Activated gamma-delta T cell treated with anti-CD3 and anti-CD28 coated beads, Interleukin-2, amount 50 U/mL, for 16 hours (primary cell): Measurements from ENCODE around the gene PTPRN2.
"Not testable (repeated sequence)": the region's sequence is repeated elsewhere in the genome, so short reads cannot be mapped to it uniquely, and the experiment has no call there.

Experiments used
- DNase-seq: peaks from one replicate; pipeline ENCODE4 v3.0.0-alpha.2; 2020; ENCODE audit warnings: low read depth

PTPRN2 gene

DNA sequence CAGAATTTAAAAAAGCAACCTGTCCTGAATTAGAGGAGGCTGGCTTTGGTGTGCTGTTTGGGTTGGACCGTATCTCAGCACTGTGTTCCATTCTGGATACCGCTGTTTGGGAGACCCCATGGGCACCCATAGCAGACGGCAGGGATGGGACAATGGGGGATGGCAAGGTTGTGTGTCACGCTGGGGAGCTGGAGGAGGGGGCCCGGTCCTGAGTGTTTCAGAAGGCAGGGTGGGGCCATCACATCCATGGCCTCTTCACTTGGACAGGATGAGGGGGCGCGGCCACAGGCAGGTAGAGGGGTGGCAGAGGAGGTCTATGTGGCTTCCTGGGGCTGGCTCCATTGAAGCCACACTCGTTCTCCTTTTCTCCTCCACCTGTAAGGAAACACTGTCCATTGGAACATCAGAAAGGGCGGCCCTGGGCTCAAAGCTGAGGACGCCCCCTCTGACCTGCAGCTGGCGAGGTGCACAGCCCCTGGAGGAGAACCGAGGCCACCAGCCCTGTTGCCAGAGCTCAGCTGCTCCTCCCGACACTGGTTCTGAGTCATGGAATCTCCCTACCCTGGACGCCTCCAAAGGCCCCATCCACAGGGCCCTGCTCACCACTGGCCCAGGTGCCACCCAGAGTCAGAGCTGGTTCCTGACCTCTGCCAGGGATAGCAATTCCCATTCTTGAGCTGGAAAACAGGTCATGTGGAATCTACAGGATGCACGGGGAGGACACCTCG lies 663.6 kb downstream of the PTPRN2 start:
- DNase-seq, result no peak

DNA sequence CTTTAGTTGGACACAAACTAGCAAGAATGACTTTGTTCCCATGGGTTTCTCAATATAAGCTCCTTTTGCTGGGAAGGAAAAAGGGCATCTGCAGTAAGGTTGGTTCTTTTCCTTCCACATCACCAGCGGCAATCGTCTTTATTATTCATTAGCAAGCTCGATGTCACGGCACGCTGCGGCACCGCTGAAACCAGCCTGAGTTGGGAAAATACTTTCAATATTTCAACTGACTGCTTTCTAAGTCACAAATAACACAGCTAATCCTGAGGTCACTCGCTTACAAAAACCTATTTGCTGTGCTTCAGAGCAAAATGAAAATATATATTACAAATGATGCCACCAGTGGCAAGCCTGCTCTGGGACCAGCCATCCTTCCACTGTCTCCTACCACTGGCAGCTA lies 665.0 kb downstream of the PTPRN2 start:
- no peak for DNase-seq

DNA sequence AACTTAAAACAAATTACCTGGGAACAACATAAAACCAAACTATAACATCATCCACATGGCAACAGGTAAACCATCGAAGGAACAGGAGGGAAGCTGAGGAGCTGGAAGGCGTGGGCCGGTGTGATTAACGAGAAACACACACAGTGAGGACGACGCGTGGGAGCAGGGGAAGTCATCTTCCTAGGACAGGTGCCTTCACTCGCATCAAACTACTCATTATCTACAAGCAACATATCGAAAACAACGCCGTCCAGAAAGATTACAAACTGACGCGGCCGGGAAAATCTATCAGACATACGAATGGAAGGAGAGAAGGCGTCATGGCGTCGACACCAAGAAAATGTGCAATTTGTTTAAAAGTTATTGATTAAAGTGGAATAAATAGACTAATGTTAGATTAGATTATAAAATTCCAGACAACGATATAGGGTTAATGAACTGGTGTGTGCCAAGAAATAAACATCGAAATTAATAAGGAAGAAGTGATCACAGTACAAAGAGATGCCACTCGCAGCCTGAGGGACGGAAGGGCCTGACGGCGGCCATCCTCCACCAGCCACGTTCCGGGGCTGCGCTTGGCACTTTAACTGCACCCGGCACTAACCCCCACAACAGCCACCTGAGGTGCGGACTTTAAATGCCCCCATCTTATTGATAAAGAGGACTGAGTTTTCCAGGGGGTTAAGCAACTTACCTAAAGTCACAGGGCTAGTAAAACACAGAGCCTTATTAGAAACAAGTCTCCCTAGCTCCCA lies 669.1 kb downstream of the PTPRN2 start:
- no peak for DNase-seq

DNA sequence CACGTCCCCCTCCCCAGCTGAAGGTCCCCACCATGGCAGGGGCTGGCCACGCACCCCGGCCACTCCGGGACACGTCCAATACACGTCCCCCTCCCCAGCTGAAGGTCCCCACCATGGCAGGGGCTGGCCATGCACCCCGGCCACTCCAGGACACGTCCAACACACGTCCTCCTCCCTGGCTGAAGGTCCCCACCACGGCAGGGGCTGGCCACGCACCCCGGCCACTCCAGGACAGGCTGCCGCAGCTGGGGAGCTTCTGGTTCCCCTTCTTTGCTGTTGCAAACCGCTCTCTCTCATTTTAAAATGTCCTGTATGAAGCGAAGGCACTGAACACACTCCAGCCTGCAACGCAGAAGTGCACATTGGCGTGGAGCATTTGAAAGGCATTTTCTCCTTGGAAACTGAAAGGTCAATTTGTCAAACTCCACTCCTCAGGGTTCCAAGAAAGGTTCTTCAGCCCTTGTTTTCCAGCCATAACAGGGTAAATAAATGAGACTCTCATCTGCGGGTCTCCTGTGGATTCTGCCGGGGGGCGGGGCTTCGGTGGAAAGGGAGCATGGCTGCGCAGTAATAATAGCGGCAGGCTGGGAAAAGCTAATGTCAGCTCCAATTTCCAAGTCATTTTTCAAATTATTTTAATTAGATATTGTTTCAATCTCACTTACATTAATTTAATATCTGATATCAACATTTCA lies 670.5 kb downstream of the PTPRN2 start:
- no peak for DNase-seq

DNA sequence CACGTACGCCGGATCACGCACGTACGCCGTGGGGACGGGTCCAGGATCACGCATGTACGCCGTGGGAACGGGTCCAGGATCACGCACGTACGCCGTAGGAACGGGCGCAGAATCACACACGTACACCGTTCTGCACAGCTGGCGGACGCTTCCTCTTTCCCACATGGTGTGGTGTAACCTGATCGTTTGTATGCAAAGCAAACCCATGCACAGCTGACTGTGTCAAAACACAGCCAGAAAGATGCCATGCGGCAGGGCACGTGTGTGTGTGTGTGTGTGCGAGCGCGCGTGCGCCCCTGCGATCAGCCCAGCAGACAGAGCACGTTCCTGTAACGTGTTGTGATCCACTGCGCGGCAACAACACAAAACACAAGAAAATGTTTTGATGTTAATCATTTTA lies 677.2 kb downstream of the PTPRN2 start:
- no peak for DNase-seq

DNA sequence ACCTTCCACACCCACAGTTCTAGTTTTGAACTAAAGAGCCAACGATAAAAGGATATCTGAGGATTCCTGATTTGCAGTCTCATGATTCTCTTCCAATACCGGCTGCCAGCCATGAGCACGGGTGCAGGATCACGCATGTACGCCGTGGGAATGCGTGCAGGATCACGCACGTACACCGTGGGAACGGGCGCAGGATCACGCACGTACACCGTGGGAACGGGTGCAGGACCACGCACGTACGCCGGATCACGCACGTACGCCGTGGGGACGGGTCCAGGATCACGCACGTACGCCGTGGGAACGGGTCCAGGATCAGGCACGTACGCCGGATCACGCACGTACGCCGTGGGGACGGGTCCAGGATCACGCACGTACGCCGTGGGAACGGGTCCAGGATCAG lies 677.6 kb downstream of the PTPRN2 start:
- not testable (repeated sequence) for DNase-seq

DNA sequence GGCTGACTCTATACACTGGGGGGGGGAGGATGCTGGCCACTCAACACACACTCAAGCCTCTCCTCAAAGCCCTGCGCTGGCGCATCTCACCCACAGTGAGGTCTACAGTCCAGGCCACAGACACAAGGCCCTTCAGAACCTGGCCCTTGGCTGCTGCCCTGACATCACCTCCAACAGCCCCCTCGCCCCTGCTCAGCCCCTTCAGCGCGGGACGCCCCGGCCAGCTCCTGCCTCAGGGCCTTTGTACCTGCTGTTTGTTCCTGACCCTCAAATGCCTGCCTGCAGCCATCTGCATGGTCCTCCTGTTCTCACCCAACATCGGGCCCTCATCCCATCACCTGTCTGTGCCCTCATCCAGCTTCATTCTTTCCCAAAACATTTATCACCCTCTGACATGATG lies 678.3 kb downstream of the PTPRN2 start:
- DNase-seq, result no peak

DNA sequence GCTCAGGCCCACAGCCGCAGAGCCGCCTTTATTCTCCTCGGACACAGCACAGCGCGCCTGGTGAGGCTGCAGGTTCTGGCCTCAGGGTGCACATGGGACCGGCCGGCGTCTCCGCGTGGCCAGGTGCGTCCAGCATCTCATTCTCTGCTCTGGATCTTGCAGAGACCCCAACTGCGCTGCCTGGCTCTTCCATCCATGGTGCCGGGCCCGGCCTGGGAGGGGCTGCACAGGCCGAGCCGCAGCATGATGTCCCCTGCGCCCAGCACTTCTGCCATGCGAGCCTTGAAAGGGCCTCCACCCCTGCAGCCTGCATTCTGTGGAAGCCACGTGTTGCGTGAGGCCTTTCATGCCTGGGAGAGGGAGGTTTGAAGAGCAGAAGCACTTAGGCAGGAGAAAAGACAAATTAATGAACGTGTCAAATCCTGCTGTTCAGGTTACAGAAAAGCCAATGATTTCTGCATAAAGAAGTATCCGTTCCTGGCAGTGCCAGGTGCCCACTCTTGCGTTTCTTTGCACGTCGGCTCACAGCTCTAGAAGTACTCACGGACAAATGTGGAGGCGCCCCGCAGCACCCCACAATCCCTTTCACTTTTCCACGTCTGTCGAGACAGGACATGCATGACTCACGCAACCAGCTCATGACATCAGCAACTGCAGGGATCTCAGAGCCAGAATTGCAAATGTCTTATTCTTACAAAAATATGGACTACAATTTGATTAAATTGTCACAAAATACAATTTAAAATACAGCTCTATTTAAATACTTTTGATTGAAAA lies 679.4 kb downstream of the PTPRN2 start:
- no peak for DNase-seq

DNA sequence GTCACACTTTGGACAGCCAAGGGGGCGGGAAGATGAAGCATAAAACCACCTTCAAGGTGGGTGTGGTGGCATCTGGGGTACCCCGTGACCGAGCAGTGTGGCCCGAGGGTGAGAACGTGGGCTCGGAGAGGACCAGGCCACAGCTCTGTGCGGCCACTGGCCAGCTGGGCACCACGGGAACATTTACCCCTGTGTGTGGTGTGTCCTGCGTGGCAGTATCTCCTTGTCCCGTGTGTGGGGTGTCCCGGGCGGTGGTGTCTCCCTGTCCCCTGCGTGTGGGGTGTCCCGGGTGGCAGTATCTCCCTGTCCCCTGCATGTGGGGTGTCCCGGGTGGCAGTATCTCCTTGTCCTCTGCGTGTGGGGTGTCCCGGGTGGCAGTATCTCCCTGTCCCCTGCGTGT lies 680.5 kb downstream of the PTPRN2 start:
- no peak for DNase-seq

DNA sequence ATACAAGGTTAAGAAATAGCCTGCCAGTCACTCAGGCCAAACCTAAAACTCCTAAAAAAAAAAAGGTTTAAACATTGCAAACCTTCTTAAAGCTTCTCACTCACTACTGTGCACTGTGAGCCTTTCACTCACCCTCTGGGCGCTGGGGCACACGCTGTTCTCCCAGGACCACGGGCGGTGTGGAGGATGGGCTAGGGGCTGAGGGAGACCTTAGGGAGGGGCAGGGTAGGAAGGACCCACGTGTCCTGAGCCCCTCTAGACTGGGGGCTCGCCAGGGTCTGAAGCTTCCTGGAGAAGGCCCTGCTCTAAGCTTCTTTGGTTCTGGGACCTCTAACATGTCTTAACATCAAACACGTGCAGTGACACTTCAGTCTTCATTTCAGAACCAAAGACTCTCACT lies 681.0 kb downstream of the PTPRN2 start:
- DNase-seq, result no peak

DNA sequence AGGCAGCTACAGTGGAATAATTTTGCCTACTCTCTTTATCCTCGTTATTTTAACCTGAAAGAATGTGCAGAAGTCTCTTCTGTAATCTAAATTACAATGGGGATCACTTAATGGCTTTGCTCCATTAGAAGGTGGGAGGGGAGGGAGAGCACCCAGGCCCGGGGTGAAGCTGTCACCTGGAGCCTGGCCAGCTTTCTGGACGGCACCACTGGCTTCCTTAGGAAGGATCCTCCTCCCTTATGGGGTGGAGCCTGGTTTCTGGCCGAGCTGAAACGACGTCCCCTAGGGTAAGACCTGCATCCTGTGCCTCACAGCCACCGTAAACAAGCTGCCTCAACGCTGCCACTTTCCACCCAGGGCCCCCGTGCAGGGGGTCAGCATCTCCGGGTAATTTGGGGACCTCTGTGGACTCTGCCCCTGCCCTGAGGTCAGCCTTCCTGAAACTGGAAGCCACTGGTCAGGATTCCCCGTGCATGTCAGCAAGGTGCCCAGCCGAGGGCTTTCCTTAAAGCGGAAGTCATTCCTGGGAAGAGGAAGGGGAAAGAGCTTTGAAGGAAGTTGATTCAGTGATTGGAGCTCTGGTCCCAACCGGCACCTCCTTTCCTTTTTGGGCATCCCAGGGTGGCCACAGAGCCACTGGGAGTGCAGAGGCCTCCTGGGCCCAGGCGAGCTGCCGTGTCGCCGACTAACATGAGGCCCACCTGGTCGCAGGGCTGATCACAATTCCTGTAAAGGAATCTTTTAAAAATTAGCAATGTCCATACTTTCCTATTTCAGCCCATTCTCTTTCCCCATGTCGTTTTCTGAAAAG lies 681.8 kb downstream of the PTPRN2 start:
- no peak for DNase-seq

DNA sequence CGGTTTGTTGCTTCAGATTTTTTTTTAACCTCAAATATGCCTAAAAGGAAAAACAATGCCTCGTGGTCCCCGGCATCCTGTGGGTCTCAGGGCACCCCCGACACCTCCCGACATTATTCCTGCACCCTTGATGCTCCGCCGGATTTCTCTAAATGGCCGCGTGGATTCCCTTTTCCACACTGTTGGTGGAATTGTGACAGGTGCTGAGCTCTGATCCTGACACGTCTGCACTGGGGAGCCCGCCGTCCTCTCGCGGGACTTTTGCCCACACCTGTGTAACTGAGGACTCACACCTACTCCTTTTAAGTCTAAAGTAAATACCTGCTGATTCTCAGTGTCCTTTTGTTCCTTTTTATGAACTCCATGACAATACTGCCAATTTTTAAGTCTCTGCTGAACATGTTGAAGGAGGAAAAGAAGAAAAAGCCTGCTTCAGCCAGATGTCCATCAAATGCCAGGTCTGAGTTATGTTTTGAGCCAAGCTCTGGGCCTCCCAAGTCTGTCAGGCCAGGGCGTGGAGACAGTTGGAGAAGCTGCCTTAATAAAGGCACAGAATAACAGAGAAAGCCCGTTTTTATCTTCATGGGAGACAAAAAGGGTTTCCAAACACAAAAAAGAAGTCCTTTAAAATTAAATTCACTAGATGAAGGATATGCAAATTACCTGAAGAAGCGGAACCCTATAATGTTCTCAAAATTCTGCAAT lies 682.6 kb downstream of the PTPRN2 start:
- DNase-seq, result no peak

DNA sequence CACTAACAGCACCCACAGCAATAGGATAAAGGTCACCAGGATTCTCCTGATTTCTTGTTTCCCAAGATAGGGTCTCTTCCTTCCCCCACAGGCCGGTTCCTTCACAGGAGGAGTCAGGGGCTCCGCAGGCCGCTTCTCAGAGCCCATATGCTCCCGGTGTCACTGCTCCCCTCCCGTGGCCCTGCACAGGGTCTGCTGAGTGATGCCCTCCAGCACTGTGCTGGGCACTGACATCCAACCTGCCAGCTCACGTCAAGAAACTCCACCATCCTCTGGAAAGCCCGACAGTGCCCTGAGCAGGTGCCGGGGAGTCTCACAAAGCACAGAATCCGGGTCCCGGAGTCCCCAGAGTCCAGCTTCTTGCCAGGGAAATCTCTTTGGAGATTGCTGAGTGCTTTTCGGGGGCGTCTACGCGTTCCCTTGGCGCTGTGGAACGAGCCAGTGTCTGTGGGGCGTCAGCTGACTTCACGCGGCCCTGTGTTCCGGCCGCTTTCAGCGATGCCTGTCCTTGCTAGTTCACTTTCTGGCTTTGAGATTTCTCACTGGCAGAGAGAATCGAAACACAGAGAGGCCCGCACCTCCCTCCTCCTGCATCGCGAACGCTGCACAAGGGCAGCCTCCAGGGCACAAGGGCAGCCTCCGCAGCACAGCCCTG lies 683.3 kb downstream of the PTPRN2 start:
- no peak for DNase-seq

DNA sequence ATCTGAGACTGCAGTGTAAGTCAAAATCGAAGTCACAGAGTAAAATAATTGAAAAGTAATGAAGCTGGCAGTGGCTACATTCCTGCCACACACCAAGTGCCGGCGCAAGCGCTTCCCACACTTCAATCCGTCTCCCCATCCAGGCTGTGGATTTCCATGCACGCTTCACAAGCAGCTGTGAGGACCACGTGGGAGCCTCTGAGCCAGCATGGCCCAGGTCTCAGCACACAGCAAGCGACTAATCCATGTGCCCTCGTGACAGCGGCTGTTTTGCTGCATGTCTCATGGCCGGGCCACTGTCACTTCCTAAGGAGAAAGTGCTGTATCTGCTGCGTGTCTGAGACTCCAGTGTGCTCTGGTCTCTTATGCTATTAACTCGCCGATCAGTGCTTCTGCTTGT lies 683.9 kb downstream of the PTPRN2 start:
- DNase-seq, result no peak

DNA sequence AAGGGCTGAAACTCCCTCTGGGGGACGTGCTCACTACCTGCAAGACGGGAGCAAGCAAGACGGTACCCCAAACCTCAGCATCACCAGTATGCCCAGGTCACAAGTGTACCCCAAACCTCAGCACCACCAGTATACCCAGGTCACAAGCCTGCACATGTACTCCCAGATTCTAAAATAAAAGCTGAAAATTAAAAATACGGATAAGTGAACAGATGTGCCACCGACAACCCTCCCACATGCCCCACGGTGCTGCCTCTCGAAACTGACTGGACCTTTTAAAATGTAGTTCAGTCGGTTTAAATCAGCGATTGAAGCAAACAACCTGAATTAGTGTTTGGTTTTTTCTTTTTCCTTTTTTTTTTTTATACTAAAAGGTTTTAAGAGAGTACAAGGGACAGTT lies 684.3 kb downstream of the PTPRN2 start:
- no peak for DNase-seq

DNA sequence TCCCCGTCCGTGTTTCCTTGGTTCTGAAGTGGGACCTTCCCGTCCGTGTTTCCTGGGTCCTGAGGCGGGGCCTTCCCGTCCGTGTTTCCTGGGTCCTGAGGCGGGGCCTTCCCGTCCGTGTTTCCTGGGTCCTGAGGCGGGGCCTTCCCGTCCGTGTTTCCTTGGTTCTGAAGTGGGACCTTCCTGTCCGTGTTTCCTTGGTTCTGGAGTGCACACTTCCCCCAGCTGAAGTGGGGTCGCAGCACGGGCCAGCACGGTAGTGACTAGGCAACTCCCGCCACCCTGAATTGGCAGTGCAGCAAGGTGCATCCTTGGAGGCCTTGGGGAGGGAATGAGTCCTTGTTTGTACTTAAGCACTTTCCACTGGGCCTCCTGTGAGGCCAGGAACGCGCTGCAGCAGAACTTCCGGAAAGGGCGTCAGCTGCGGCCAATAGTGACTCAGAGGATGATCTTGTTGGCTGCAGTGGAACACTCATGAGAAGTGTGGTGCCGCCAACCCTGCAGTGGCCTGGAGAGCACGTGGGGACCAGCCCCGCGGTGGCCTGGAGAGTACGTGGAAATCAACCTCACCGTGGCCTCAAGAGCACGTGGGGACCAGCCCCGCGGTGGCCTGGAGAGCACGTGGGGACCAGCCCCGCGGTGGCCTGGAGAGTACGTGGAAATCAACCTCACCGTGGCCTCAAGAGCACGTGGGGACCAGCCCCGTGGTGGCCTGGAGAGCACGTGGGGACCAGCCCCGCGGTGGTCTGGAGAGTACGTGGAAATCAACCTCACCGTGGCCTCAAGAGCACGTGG lies 685.6 kb downstream of the PTPRN2 start:
- not testable (repeated sequence) for DNase-seq

DNA sequence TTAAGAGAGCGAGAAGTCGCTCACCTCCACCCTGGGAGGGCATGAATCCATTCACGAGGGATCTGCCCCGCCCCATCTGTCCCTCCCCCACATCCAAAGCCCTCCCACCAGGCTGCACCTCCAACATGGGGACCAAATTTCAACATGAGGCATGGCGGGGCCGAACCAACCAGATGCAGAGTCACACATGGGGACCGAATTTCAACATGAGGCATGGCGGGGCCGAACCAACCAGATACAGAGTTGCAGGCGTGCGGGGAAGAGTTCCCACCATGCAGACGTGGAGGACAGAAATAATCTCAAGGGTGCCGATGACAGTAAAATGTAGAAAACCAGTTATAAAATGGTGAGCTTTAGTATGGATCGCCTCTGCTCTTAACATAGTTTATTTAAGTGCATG lies 686.5 kb downstream of the PTPRN2 start:
- DNase-seq, result no peak

DNA sequence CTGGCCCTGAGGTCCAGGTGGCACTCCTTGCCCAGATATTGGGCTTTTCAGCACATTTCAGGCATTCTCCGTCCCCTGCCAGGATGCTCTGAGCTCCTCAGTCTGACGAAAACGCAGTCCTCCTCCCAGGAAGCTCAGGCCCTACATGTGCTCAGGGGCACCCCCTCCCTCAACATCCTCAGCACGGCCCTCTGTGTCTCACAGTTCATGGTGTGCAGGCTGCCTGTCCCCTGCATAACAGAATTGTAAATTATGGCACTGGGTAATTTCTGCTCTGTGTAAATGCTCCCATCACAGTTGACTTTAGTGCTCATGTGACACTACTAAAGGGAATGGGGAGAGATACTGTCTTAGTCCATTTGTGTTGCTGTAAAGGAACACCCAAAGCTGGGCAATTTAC lies 687.1 kb downstream of the PTPRN2 start:
- DNase-seq, result no peak

DNA sequence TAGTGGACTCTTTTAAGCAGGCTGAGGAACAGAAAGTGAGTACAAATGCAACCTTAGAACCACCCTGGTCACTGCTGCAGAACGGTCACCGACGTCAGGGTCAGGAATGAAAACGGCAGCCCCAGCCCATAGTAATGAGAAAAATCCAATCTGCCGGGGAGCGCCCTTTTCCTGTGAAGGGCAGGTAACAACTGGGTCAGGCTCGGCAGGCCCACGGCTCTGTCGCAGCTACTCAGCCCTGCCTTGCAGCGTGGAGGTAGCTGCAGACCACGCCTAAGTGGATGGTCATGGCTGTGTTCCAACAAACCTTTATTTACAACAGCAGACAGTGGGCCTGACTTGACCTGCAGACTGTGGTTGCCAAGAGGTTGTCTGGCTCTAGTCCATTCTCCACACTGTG lies 687.6 kb downstream of the PTPRN2 start:
- no peak for DNase-seq
